ENCODE results near the gene ATP5F1D.
A peak's percentile ranks its signal among the peaks of the same experiment; 100 is the strongest.

Gene ATP5F1D

GRCh38 chr19:1259206-1259875 lies 17.8 kb downstream of the ATP5F1D start:
- DNase-seq = no peak

- DNase-seq = no peak
Observed at GRCh38 chr19:1259876-1260748, 18.6 kb downstream of the ATP5F1D start.

GRCh38 chr19:1260749-1261537 lies 19.4 kb downstream of the ATP5F1D start:
- peak; percentile 91 to 92 for DNase-seq

GRCh38 chr19:1261538-1261797 lies 19.9 kb downstream of the ATP5F1D start:
- DNase-seq = no peak

- no peak for DNase-seq
Observed at GRCh38 chr19:1261798-1262622, 20.5 kb downstream of the ATP5F1D start.

GRCh38 chr19:1262623-1263123 lies 21.1 kb downstream of the ATP5F1D start:
- DNase-seq = no peak

GRCh38 chr19:1263188-1263587 lies 21.6 kb downstream of the ATP5F1D start:
- DNase-seq = no peak

GRCh38 chr19:1264801-1265614 lies 23.5 kb downstream of the ATP5F1D start:
- DNase-seq = no peak

GRCh38 chr19:1265615-1266128 lies 24.1 kb downstream of the ATP5F1D start:
- no peak for DNase-seq

GRCh38 chr19:1266129-1266915 lies 24.8 kb downstream of the ATP5F1D start:
- DNase-seq = peak in 1 of 2 donors; percentile 59

- DNase-seq = peak in 1 of 2 donors; percentile 68
Observed at GRCh38 chr19:1266916-1267476, 25.4 kb downstream of the ATP5F1D start.

GRCh38 chr19:1267477-1268225 lies 26.1 kb downstream of the ATP5F1D start:
- no peak for DNase-seq

GRCh38 chr19:1268226-1269064 lies 26.9 kb downstream of the ATP5F1D start:
- no peak for DNase-seq

GRCh38 chr19:1269065-1269477 lies 27.5 kb downstream of the ATP5F1D start, which contains the start of gene CIRBP:
TSS of gene CIRBP (plus strand) at chr19:1269332. CDS start at chr19:1270934, 1,602 bp downstream.
- DNase-seq = peak; percentile 98 to 99

GRCh38 chr19:1269478-1270212 lies 28.1 kb downstream of the ATP5F1D start:
- DNase-seq = peak; percentile 62 to 80

- no peak for DNase-seq
Observed at GRCh38 chr19:1270213-1270853, 28.8 kb downstream of the ATP5F1D start.

All from hippocampal formation (tissue), 2 donors.